Posterior cingulate gyrus (tissue), 11 donors: ENCODE results near the gene PLEKHA6.
A peak's percentile ranks its signal among the peaks of the same experiment; 100 is the strongest.

ENCODE experiments used
- DNase-seq, 10 donors: peaks; one replicate each; pipeline versions ENCODE4 v3.0.0 to v3.0.0-alpha.2; 2020 to 2021; ENCODE audit warnings: mixed read lengths in 3 of 10
- intact Hi-C: fragments of 100-400 bp; cut with DNase I; formaldehyde crosslinking; loops from one replicate; pipeline ENCODE4 v1.15.1; 2023

Gene PLEKHA6

DNA sequence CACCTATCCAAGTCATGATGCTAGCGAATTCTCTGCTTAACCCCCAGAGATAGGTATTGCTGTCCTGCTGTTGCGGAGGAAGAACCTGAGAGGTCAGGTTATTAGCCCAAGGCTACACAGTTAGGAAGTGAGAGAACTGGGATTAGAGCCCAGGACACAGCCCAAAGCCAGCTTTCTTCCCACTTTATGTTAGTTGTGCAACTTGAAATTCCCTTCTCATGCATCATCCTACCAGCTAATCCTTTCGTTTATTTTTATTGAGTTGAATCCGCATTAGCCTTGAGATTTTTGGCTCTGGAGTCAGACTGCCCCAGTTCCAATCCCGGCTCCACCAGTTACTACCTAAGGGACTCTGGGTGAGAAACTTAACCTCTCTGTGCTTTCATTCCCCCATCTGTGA is 65.4 kb downstream of the PLEKHA6 start:
- DNase-seq, result no peak
- intact Hi-C loops, result no loop called here

DNA sequence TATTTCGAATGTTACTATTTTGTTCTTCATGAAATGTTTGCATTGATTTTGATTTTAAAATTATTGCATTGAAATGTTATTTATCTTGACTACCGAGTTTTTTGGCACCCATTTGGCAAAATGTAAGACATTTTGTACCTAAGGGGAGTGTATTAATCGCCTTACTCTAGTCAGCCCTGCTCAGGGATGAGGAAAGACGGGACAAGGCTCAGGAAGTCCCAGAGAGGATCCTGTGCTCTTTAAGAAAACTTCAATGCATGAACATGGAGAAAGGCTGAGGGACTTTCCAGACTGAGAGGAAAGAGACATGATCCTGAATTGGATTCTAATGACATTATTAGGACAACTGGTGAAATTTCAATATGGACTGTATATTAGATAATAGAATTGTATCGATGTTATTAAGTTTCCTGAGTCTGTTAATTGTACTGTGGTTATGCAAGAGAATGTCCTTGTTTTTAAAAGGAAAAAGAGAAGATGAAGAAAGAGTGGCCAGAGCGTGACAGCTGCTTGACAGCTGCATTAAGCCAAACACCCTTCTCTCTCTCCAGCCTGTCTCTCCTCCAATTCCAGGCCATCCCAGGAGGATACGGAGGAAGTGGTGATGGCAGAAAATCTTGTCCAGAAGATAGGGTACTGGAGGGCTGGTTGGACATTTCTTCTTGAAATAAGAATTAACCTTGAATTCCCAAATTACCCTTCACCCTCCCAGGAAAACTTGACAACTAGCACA is 66.0 kb downstream of the PLEKHA6 start:
- intact Hi-C loops, result no loop called here
- no peak for DNase-seq

DNA sequence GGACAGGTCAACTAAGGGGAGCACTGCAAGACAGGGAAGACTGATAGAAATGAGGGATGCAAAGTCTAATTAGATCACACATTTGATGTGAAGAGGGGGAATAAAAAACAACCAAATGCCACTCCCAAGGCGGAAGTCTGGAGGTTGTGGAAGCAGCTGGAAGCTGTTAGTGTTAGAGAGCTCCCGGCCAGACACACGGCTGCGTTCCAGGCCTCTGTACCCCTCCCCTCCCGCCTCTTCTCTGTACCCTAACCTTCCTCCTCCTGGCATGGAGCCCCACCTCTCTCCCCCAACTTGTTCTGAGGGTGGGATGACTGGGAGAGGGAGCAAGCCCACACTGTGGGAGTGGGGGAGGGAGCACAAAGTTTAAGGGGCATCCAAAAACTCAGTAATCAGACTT is 67.0 kb downstream of the PLEKHA6 start:
- no peak for DNase-seq
- intact Hi-C loops, result no loop called here

DNA sequence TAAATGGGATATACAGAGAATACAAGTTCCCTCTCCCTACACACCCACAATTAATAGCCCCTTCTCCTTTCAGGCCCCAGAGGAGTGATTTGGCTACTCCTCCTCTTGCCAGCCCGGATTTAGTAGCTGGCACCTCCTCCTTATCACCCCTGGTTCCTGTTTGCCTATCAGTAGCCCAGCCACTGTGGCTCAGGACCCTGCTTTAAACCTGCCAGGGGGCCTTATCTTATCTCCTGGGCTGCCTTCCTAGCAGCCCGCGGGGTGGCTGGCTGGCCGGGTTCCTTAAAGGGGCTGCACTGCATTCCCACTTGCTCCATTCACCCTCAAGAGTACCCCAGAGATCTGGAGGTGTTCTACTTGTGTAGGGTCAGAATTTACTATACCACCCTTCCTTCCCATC is 70.4 kb downstream of the PLEKHA6 start:
- intact Hi-C loops, result no loop called here
- DNase-seq, result no peak

DNA sequence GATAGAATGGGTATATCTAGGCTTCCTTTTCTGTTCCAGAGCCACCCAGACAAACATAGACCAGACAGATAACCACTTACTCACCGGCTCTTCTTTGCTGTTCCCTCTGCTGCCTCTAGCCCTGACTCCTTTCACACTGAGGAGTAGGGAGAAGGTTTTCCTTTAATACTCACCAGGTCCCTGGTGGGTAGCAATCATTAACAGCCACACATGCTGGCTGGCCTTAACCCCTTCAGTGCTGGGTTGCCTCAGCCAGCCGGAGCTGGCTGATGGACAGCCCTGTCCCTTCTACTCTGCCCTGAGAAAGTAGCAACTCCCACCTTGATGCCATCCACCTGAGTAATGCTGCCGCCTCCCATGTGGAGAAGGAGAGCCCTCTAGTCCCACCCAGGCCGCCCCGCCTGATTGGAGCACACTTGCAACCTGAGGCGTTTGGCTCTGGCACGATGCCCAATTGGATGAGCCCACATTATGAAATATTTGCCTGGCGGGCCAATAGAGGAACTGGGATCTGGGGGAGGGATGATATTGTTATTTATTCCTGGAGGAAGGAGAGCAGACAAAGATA is 71.6 kb downstream of the PLEKHA6 start:
- intact Hi-C loops, result no loop called here
- DNase-seq, result no peak

DNA sequence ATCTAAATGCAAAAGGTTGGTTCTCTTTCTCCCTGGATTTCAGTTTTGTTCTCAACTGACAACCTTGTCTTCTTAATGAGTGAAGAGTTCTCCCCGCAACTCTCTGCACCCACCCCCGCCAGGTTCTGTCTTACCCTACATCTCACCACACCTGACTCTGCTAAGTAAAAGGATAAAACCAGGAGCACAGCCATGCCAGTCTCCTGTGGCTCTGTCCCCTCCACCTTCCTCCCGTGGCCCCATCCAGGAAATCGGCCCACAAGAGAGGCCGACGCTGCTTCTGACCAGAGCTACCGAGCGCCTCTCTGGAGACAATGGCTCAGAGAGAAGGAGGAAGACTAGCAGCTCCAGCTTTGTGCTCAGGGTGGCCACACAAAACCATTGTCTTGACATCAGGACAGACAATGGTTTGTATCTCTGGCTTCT is 72.2 kb downstream of the PLEKHA6 start:
- intact Hi-C loops, result no loop called here
- DNase-seq, result peak in 1 of 10 donors; percentile 44

DNA sequence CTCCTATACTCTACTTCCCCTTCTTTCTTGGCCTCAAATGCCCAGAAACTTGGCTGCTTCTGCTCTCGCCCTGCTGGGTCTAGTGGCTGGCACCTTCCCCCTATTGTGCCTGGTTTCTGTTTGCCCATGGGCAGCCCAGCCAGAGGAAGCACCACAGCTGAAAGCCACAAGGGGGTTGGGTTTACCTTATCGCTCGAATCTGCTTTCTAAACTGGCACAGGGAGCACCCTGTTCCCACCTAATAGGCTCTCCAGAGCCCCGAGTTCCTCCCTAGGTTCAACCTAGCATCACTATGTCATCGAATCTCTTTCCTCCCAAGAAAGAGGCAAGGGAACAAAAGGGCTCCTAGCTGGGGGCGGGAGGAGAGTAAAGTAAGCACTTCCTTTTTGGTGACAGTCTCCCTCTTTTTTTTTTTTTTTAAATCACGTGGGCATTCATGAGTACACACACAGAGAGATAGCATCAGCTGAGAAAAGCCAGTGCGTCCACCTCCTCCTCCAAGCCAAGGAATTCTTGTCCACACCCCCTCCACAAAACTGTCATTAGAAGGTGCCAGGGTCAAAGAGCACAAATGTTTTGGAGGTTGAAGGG is 72.8 kb downstream of the PLEKHA6 start:
- DNase-seq, result peak in 2 of 10 donors; percentile 45 to 89
- intact Hi-C loops, result no loop called here

DNA sequence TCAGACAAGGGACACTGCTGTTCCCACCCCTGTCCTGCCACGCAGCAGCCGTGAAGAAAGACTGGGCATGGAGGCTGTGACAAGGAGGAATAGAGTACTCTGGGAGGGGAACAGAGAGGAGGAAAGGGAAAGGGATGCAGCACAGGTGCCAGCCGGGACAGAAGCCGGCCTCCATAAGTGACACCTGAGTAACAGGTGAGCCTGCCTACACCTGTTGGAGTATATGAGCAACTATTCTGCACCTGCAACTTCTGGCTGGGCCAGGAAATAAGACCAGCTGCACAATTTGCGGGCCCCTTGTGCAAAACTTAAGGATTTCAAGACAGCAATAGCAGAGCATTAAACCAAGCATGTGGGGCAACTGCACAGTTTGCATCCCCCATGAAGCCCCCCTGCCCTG is 73.4 kb downstream of the PLEKHA6 start:
- intact Hi-C loops, result no loop called here
- DNase-seq, result no peak

DNA sequence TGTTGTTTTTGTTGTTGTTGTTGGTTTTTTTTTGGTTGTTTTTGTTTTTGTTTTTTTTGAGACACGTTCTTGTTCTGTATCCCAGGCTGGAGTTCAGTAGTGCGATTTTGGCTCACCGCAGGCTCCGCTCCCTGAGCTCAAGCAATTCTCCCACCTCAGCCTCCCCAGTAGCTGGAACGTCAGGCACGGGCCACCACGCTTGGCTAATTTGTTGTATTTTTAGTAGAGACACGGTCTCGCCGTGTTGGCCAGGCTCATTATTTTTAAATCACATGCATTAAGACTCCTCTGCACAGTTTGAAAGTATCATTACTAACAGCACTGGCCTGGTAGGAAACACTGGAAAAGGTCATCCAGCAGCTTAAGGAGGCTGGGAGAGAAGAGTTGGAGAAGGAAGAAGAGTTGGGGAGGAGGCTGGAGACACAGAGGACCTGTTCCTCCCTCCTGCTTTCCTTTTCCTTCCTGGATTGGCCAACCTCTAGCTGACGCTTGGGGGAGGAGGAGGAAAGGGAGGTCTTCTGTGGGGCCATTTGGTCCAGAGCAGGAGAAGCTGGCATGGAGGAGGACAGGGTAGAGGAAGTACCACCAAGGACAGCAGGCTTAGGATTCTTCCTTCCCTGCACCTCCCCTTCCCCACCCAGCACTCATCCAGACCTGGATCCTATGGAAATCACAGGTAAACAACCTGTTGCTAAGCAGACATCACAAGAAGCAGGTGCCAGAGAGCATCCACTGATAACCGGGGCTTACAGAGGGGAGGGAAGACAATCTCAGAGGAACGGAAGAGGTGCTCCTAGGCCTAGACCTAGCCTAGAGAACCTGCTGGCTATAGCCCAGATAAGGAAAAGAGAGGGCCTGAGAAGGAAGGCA is 74.1 kb downstream of the PLEKHA6 start:
- intact Hi-C loops, result no loop called here
- no peak for DNase-seq

DNA sequence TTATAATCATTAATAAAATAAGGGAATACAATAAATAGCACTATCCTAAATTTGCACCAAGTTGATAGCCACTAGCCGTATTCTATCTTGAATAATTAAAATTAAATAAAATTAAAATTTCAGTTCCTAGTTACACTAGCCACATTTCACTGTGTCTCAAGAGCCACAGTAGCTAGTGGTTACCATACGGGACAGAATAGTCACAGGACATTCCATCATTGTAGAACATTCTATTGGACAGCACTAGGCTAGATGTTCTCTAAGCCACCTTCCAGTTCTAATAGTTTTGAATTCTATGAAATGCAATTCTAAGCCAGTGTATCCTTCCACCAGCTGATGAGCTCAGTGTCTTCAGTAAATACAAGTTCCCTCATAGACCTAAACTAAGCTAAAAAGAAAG is 74.8 kb downstream of the PLEKHA6 start:
- intact Hi-C loops, result no loop called here
- no peak for DNase-seq

DNA sequence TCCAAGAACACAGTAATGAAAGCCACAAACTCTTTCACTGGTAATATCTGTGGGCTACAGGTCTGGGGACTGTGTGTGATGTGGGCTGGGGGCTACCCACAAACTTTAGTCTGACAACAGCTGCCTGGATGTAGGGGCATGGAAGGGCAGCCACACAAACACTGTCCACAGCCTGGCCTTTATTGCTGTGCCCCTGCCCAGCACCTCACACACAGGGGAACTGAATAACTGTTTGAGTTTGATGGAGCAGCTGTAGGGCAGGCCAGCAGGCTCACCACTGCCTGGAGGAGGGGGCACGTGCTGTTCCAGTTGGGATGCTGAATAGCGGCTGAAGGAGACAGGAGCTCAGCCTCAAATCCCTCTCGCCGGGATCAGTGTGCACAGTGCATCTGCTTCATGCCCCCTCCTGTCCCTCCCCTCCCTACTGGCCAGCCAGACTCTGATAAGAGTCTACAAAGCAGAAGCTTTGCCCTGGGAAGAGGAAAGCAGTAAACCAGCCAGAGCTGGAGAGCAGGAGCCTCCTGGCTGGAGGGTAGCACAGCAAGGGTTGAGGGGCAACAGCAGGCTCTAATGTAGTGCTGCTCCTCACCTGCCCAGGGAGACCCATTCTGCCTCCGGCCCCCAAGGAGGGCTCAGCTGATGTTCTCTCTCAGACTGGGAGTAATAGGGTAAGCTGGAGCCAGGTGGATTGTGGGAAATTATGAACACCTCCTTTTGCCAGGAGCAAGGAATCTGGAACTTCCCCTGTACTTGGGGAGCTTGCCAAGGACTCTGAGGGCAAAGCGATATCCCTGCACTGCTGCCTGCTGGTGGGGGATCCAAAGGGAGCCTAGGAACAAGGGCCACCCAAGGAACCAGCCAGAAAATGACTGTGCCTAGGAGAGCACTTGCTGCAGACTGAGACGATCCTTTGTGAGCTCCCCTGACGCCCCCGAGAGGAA is 75.7 kb downstream of the PLEKHA6 start:
- no peak for DNase-seq
- intact Hi-C loops, result no loop called here

DNA sequence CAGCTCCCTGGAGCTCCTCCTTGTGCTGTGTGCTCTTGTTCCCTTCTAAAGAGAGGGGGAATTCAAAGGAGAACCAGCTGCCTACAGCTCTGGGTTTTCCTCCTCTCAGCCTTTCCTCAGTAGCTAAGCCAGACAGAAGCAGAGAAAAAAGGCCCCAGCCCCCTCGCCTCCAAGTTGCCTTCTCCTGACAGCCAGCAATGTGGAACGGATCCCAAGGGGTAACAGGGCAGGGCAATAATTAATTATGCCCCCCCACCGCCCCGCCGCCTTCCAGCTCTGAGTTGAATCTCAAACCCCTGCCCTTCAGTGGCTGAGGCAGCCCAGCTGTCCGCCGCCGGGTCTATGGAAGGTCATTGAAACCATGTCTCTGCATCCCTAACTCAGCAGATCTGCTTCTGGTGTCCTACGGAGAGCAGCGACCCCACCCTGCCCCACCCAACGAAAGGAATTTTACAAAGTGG is 76.9 kb downstream of the PLEKHA6 start:
- DNase-seq, result peak in 1 of 10 donors; percentile 81
- intact Hi-C loops, result no loop called here

DNA sequence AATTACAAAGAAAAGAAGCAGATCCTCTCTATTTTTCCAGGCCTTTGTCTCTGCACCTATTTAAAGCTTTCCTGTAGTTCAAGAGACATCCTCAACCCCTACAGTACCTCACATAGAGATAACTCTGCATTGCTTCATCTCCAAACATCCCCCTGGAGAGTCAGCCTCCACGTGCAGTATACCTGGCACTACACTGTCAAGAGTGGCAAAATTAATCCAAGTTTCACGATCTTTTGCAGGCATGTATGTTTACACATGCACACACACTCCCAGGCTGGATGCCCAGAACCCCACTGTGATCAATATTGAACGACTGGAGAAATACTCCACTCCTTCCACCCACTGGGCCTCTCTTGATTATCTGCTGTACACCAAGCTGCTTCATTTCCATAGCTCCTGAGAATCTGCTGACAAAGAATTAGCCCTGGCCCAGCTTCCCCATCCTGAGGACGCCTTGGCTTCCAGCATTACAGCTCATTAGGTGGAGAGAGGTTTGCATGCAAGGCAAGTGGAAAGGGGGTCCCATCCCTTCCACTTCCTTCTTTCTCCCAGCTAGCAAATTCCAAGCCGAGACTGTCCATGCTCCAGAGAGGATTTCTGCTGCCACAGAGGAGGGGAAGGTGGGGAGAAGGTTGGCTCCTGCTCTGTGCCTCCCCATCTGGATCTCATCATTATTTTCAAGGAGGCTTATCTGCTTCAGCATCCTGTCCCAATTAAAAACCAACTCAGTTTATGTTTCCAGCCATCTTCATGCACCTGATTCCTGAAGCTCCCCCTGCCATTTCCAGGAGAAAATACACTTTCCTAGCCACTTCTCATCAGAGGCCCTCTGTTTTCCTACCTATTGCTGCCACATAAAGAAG is 79.4 kb downstream of the PLEKHA6 start:
- peak in 1 of 10 donors; percentile 1 for DNase-seq
- intact Hi-C loops, result no loop called here

DNA sequence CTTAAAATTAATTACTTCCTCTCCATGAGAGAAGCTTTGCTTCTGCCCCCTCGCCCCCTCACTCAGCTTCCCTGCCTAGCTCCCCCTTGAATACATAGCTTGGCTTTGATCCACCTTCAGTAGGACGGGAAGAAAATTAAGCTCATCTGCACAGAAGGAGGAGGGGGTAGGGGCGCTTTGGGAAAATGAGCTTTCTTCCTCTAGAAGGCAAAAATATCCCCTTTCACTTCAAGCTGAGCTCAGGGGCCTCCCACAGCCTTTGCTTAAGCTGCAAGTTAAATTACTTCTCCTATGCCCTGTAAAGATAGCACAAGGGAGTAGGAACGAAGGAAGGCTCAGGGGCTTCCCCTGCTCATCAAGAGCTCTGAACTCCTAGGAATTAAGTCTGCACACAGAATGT is 80.8 kb downstream of the PLEKHA6 start:
- intact Hi-C loops, result no loop called here
- DNase-seq, result peak in 1 of 10 donors; percentile 2

DNA sequence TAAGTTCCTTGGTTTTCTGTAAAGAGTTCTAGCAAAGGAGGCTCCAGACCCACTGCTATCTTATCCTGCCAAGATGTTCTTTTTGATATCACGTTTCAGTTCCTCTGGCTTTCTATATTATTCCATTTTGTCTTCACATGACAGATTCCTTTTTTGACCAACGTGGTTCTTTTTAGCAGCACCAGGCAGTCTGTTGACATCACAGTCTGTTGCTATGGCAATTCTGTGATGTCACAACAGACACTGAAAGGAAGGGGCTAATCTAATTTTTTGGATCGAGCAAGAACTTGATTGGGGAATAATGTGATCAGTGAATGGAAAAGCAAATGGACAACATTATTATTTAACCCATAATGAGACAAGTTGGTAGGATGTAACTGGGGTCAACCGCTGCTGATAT is 81.5 kb downstream of the PLEKHA6 start:
- DNase-seq, result no peak
- intact Hi-C loops, result no loop called here

DNA sequence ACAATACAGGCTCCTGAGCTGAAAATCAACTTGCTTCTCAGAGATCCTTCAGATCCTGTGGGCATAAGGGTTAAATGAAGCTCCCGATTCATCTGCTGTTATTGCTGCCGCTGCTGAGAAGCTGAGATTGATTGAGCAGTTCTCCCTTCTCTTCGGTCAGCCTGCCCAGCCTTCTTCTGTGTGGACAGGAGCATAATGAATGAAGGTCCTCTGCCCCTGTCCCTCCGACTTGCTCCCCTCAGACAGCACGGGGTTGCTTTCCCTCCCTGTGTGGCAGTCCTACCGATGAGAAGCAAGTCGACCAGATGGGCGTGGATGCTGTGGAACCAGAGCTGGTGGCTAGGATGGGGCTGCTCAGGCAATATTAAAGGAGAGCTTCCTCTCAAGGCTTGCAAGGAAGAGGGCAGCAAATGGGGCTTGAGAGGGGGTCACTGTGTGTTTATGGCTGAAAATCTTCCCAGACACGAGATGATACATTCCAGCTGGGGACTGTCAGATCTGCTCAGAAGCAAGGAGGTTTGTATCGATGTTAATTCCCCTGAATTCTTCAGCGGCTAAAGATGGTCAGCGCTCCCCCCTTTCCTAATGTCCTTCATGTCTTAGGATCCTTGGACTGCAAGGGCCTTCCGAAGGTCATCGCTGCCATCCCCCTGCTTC is 82.0 kb downstream of the PLEKHA6 start:
- intact Hi-C loops, result no loop called here
- no peak for DNase-seq

DNA sequence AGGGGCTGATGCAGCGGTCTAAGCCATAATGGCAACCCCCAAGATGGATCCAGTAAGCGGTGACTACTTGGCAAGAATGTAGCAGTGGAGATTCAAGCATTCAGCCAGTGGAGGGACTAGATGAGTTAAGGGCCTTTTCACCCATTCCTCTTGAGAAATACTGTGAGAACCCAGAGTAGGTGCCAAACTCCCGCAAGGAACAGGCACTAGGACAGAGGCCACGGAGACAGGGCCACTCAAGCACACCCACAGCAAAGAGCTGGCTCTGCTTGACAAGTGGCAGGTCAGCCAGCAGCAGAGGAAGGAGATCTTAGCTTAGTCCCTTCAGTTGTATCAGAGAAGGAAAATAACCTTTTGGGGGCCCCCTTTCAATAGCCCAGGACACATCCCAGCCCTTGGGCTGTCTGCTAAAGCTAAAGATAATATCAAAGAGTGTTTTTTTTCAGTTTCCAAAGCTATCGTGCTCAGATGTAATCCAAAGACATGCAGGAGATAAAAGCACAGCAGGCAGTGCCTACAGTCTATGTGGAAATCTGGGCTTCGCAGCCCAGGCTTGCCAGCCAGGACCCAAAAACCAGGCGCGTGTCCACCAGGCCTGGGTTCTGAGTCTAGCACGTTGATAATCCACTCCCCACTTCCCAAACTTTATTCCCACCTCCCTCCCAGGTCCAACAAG is 83.9 kb downstream of the PLEKHA6 start:
- DNase-seq, result no peak
- intact Hi-C loops, result no loop called here

DNA sequence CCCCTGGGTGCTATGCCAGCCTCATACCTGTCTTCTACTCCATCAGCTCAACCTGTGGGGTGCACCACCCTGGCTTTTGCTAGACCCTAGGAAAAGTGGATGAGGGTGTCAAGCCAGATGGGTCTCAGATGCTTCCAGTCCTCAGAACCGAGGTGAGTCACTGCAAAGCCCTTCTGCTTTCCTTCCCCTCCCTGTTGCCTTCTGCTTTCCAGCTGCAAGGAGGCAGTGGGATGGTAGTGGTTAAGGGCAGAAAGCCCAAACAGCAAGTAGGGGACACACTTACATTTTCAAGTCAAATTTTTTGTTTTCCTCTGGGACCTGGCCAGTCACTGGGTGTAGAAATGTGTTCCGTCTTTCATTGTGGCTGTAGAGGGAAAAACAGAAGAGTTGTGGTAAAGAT is 85.3 kb downstream of the PLEKHA6 start:
- DNase-seq, result peak in 1 of 10 donors; percentile 10
- intact Hi-C loops, result no loop called here
